ENCODE results near the gene SCAF8. TPM values are rescaled to one million over a fixed set of nuclear protein-coding genes. Genes with fewer than 3 reads are reported as not detected.

Gene SCAF8
- total and polyA plus RNA-seq, 2 of the 4 experiments (the other 2 are of a cell fraction) = 16.1 to 23.5 TPM

DNA sequence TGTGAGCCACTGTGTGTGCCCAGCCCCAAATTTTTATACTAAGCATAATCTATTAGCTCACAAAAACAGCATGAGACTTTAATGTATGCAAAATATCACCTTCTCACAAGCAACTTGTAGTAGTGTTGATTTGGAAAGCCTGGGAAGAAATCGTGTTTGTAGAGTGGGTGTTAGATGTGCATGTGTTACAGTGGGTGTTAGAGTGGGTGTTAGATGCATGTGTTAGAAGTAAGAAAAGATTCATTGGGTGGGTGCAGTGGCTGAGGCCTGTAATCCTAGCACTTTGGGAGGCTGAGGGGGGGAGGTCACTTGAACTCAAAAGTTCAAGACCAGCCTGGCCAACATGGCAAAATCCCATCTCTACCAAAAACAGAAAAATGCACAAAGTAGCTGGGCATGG lies 6.3 kb upstream of the SCAF8 start:
- no CpG with 5 or more reads among the region's 1 CpG for WGBS, 2 experiments (ENCODE audit: extremely low coverage in 2 of 2, insufficient read length in 1 of 2)

More for the DNA sequence above, 6.3 kb upstream of the SCAF8 start:
- Histone ChIP-seq H2BK120ac (ENCODE audit: low read depth, low read length) (no peak overlapping the region), H3K4me1 (ENCODE audit: control insufficient read depth, insufficient read depth, low read length) (no peaks in the 10 kb centered on the region), H3K23ac (ENCODE audit: low read depth, low read length) (no peak overlapping the region), H3K36me3 (ENCODE audit: control insufficient read depth, insufficient read depth, low read length) (no peaks in the 10 kb centered on the region), H3K9me3 (ENCODE audit: control insufficient read depth, insufficient read depth, low read length) (no peaks in the 10 kb centered on the region), H2AK5ac (ENCODE audit: low read depth, low read length) (no peak overlapping the region), H3K9ac (ENCODE audit: low read depth, low read length) (no peak overlapping the region), H4K20me1 (ENCODE audit: insufficient read depth, low read length) (no peaks in the 10 kb centered on the region), H3K27ac (ENCODE audit: insufficient read depth, low read length) (no peak overlapping the region), H2AFZ (replicated peaks; ENCODE audit: low read length, poor library complexity) (no peak overlapping the region), H4K8ac (ENCODE audit: low read depth in 2 of 2, low read length in 2 of 2) (no peak overlapping the region), H2BK5ac (ENCODE audit: low read depth, low read length, poor library complexity, severe bottlenecking) (no peak overlapping the region), H3K18ac (ENCODE audit: low read depth, low read length) (no peak overlapping the region), H3K4me3 (ENCODE audit: insufficient read depth, low read depth, low read length) (no peak overlapping the region), H3K4ac (ENCODE audit: low read depth, low read length) (no peak overlapping the region), H3K56ac (ENCODE audit: extremely low read depth, insufficient read depth, low read length) (no peak overlapping the region), H2BK15ac (ENCODE audit: low read depth, low read length) (no peak overlapping the region), H4K5ac (ENCODE audit: low read depth, low read length) (no peak overlapping the region), H3K79me1 (ENCODE audit: low read depth in 1 of 2, low read length in 2 of 2) (no peaks in the 10 kb centered on the region), H3K14ac (replicated peaks; ENCODE audit: low read depth, low read length) (no peak overlapping the region), H3K9me1 (ENCODE audit: insufficient read depth, low read length) (peaks cover 4% of the 10 kb centered on the region; the same call in 1 of the 2 replicates), H2BK20ac (ENCODE audit: low read depth, low read length) (no peak overlapping the region), H2AK9ac (replicated peaks; ENCODE audit: low read depth, low read length, poor library complexity) (no peak overlapping the region), H3K27me3 (ENCODE audit: control insufficient read depth, insufficient read depth, low read length) (no peaks in the 10 kb centered on the region), H3K4me2 (ENCODE audit: low read depth, low read length) (no peak overlapping the region), H4K91ac (ENCODE audit: insufficient read depth, low read depth, low read length) (no peak overlapping the region)
- in situ Hi-C loops (cut with MboI; ENCODE audit: low sequenced_read_pairs) (no loop called here), intact Hi-C loops (cut with micrococcal nuclease) (no loop called here), dilution Hi-C loops (cut with HindIII; ENCODE audit: low sequenced_read_pairs, unreplicated experiment) (no loop called here)
- ChIA-PET CTCF (no interaction called here), POLR2A (ENCODE audit: unreplicated experiment) (no interaction called here)
- no peak for DNase-seq
- no peak for TF ChIP-seq MAZ (IDR thresholded peaks at IDR 0.05; ENCODE audit: borderline replicate concordance, low read depth, low read length)
- TF ChIP-seq POLR2A (IDR thresholded peaks at IDR 0.05; ENCODE audit: low read depth, low read length) = no peak
- TF ChIP-seq FOS (IDR thresholded peaks at IDR 0.05; ENCODE audit: low read depth, low read length) = no peak
- TF ChIP-seq, protein P1, sequence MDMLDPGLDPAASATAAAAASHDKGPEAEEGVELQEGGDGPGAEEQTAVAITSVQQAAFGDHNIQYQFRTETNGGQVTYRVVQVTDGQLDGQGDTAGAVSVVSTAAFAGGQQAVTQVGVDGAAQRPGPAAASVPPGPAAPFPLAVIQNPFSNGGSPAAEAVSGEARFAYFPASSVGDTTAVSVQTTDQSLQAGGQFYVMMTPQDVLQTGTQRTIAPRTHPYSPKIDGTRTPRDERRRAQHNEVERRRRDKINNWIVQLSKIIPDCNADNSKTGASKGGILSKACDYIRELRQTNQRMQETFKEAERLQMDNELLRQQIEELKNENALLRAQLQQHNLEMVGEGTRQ (IDR thresholded peaks at IDR 0.05; ENCODE audit: low read depth, low read length) = no peak
- no peak for TF ChIP-seq NFE2L2 (IDR thresholded peaks at IDR 0.05; ENCODE audit: low read depth, low read length)
- ATAC-seq (ENCODE audit: low read depth) = no peak
- BruUV-seq (replicated peaks) = no TSS peak
